ENCODE measurements around the gene LRRC26. TPM values are rescaled to one million over a fixed set of nuclear protein-coding genes. Genes with fewer than 3 reads are reported as not detected.

LRRC26 gene
- polyA plus RNA-seq, 10 donors = not detected

DNA sequence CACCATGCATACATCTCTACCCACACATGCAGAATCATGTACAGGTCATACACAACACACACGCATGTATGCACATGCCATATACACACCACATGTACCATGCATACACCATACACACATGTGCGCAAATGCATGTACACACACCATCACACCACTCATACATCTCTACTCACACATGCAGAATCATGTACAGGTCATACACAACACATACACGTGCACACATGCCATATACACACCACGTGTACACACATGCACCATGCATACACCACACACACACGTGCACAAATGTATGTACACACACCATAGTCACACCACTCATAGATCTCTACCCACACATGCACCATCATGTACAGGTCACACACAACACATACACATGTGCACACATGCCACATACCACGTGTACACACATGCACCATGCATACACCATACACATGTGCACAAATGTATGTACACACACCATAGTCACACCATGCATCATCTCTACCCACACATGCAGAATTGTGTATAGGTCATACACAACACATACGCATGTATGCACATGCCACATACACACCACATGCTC, 16.9 kb downstream of the LRRC26 start:
- DNase-seq = no peak

DNA sequence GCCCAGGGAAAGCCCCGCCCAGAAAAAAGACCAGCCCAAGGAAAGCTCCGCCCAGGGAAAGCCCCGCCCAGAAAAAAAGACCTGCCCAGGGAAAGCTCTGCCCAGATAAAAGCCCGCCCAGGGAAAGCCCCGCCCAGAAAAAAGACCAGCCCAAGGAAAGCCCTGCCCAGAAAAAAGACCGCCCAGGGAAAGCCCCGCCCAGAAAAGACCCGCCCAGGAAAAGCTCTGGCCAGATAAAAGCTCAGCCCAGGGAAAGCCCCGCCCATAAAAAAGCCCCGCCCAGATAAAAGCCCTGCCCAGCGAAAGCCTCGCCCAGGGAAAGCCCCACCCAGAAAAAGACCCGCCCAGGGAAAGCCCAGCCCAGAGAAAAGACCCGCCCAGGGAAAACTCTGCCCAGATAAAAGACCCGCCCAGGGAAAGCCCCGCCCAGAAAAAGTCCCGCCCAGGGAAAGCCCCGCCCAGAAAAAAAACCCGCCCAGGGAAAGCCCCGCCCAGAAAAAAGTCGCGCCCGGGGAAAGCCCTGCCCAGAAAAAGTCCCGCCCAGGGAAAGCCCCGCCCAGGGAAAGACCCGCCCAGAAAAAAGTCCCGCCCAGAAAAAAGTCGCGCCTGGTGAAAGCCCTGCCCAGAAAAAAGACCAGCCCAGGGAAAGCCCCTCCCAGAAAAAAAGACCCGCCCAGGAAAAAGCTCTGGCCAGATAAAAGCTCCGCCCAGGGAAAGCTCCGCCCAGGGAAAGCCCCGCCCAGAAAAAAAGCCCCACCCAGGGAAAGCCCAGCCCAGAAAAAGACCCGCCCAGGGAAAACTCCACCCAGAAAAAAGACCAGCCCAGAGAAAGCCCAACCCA, 19.0 kb downstream of the LRRC26 start:
- no peak for DNase-seq

DNA sequence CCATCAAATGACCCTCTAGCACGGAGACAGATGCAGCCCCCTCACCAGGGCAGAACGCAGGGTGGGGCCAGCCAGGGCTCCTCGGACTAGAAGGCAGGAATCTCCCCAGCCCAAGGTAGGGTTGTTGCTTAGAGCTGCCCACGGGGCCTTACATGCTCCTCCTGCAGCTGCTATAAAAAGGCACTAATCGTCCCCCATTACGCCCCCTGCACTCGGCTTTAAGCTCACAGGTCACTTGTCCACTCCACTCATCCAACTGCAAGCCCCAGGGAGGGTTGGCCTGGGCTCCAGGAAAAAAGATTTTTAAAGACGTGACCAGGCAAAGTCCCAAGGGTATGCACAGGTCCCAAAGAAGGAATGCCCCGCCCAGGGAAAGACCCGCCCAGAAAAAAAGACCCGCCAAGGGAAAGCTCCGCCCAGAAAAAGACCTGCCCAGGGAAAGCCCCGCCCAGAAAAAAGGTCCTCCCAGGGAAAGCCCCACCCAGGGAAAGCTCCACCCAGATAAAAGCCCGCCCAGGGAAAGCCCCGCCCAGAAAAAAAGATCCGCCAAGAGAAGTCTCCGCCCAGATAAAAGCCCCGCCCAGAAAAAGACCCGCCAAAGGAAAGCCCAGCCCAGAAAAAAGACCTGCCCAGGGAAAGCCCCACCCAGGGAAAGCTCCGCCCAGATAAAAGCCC, 19.8 kb downstream of the LRRC26 start:
- no peak for DNase-seq

DNA sequence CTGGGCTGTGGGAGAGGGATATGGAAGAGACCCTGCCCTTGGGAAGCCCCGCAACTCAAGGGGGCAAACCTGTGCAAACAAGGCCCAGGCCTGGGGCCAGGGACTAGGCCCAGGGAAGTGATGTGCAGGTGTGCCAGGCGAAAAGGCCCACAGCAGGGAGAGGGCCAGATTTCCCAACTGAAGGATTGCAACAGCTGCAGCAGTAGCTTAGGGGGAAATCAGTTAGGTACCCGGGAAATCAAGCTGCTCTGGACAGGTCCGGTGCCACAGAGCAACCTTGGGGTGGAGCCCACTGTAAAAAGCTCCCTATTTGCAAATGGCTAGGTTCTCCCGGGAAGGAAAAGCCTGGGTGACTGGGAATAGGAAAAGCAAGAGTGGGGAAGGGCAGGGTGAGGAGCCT, 20.5 kb downstream of the LRRC26 start:
- no peak for DNase-seq

DNA sequence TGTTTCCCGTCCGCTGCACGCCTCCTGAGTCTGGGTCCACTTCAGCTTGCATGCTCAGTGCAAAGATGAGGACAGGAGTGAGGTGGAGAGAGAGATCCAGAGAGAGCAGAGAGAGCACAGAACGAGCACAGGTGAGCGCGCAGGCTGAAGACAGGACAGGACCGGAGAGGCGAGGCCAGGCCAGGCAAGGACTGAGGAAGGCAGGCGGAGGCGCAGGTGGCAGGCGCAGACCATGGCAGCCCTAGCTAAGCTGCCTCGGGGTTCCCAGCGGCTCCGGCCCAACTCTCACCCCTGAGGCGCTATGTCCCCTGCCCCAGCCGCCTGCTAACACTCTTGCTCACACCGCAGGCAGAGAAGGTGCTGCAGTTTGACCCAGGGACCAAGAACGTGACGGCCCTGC, 21.2 kb downstream of the LRRC26 start:
- no peak for DNase-seq

DNA sequence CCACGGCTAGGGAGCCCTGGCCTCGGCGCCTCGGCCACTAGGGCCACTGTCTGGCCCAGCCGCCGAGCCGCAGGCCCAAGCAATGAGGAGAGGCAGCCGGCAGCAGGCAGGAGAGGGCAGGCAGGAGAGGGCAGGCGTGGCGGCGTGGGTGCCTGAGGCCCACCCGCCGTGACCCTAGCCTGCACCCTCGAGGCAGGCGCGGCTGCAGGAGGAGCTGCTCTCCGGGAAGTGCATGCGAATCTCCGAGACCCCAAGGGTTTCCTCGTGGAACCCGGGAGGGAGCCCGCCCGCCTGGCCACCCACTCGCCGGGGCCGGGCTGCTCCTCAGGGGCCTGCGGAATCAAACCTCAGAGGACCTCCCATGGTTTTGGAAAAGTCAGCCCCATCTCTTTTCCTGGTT, 21.6 kb downstream of the LRRC26 start:
- no peak for DNase-seq

DNA sequence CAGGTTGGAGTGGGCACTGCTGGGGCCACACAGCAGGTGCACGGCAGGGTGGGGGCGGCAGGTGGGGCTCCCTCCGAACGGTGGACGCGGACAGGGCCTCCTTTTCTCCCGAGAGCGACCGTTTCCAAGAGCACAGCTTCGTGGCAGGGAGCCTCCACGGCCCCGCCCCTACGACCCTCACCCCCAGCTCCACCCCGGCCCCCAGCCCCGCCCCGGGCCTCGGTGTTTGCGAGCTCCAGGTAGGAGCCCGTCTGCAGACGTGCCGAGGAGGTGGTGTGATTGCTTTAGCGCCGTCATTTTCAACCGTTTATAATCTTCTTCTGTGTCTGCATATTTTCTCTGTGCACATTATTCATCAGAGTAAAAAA, 22.1 kb downstream of the LRRC26 start:
- no peak for DNase-seq

DNA sequence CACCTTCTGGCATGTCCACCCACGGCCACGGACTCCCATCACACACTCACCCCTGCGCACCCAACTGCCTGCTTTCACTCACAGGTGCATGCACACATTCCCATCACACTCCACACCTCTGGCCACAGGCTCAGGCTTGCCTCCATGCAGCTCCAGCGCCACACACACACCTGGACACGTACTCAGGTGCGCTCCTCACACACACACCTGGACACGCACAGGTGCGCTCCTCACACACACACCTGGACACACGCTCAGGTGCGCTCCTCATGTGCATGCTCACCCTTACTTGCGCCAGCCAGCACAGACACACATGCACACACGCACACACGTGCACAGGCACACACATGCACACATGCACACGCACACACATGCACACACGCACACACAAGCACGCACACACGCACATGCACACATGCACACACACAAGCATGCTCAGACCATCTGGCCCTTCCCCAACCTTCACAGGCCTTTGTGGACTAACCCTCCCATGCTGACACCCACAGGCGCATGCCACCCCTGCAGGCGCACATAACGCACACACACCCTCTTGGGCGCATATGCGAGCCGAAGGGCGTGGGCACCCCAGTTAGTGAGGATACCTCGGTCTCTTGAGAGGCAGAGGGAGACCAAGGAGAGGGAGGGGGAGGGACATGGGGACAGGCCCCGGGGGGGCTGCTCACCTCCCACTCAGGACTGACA, 22.6 kb downstream of the LRRC26 start:
- DNase-seq = no peak

DNA sequence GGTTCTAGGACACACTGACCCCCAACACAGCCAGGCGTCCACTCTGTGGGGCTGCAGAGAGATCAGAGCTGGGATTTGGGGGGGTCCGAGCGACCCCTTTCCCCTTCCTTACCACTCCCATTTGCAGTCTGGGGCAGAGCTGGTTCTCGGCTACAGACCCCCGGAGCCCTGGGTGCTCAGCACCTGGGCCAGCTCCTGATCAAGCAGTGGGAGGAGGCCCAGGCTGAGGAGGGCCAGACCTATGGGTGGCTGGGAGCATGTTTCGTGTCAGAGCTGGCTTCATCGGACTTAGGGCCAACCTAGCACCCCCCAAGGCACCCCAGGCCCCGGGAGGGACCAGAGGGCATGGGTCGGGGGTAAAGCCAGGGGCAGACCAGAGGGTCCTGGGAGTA, 23.3 kb downstream of the LRRC26 start:
- no peak for DNase-seq

DNA sequence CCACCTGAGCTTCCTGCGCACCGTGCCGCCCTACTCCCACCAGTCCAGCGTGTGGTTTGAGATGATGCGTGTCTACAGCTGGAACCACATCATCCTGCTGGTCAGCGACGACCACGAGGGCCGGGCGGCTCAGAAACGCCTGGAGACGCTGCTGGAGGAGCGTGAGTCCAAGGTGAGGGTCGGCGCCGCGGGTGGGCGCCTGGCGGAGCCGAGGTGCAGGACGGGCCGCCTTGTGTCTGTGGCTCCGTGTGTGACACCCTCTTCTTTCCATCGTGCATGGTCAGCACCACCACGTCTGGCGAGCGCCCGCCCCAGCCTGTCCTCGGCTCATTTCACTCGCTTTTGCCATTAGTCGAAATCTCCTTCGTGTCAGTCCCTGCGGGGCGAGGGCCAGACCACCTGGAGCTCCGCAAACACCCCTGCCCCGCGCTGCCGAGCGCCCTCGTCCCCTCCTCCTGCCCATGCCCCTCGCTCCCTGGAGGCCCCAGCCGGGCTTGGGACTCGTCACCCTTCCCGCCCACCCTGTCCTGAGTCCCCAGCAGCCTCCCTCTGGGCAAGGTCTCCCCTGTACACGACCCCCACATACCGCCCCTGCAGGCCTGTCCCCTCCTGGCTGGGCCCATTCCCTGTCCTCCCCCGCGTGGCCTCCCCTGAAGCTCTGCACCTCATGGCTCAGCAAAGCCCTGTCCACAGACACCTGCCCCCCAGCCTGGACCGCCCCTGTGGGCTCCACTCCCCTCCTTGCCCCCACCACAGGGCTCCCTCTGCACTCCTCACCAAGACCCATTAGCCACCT, 23.9 kb downstream of the LRRC26 start:
- no peak for DNase-seq

DNA sequence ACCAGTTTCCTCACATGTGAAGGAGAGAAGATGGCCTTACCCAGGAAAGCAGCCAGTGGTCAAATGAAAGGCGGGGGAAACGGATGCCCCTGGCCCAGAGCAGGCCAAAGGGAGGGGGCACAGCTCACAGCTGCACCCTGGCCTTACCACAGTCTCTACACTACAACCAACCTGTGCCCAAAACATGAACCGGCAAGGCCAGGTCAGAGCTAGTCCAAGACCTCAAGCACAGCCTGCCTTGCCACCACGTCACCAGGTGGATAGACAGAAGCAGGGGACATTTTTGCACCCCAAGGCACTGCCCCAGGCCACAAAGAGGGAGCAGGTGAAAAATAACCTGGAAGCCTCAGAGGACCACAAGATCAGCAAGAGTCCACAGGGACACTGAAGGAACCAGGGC, 26.4 kb downstream of the LRRC26 start:
- DNase-seq = no peak

DNA sequence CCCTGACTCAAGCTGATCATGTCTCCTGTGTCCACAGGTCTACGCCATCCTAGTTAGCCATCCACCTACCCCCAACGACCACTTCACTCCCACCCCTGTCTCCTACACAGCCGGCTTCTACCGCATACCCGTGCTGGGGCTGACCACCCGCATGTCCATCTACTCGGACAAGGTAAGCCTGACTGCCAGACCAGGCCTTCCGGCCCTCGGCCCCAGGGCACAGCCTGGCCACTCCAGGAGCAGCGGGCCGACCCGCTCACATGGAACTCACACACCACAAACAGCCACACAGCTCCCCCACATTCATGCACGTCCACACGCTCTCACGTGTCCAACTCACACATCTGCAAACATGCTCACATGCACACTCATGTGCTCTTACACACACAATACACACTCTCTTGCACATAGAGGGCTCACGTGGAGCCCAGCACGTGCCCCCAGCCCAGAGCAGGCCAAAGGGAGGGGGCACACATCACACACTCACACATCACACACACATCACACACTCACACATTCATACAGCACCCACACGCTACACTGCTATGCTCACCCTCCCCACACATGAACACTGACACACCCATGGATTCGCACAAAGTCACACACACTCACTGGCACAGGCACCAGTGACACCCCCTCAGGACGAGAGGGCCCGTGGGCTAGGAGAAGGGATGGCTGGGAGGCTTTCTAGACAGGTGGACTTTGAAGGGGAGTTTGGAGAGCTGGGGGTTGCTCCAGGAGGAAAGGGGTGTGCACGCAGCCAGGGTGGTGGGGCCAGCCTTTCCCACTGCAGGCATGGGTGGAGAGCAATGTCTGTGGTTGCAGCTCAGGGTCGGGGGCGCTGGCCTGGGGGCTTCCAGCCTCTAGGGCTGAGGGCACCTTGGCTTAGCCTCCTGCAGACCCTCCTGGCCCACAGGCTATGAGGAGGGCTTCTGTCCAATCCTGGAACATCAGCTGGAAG, 27.6 kb downstream of the LRRC26 start:
- DNase-seq = no peak

DNA sequence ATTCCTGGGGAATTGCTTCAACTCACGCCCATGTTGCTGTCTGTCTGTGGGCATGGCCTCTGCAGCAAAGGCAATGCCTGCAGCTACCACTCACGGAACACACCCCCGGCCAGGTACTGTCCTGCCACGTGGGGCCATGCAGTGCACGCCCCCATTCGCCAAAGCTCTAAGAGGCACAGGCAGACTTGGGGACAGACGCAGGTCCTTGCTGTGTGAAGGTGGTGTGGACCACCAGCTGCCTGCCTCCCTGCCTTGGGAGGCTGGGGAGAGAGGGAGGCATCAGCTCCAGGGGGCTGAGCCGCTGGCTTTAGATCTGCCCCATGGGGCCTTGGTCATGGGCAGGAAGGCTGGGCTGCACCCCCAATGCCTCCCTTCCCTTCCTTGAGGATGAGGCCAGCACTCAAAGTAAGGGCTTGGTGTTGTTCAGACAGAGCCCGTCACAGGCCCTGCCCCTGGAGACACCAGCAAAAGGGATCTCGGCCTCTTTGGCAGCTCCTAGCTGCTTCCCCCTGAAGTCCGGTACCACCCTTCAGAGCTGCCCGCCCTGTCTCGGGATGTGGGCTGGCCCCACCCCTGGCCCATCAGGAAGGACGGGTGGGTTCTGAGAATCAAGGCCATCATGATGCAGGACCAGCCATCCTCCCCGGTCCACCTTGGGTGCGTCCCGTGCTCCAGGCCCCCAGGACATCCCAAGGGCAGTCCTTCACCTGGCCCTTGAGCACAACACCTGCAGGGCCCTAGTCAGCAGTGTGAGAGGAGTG, 28.6 kb downstream of the LRRC26 start:
- no peak for DNase-seq

DNA sequence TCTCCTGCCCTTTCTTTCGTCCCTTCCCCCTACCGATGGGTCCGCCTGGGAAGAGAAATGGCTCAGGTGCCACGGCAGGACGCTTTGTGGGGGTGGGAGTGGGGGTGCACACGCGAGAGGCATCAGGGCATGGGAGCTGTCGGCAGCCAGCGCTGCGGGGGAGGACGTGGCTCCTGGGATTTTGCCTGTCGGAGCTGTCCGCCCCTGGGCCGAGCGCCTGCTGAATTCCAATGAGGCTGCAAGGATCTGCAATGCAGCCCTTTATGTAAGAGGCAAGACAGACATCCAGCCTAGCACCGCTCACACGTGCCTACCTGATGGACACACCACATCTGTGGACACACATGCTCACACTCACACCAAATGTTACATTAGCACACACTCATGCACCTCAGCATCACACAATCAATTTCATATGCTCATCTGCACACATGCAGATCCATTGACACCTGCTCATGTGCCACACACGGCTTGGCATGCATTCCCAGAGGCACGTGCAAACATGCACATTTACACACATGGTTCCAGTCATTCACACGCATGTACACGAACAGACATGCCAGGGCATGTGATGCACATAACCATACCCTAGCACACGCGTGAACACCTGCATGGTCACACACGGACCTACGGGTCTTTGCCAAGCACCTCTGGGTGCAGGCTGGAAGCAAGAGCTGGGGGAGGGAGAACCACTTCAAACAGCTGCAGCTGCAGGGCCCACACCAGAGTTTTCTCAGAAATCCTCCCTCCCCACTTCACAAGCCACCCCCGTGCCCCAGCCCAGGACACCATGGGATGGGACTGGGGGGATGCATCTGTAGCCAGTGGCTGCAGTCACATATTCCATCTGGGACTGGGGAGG, 29.5 kb downstream of the LRRC26 start:
- no peak for DNase-seq

DNA sequence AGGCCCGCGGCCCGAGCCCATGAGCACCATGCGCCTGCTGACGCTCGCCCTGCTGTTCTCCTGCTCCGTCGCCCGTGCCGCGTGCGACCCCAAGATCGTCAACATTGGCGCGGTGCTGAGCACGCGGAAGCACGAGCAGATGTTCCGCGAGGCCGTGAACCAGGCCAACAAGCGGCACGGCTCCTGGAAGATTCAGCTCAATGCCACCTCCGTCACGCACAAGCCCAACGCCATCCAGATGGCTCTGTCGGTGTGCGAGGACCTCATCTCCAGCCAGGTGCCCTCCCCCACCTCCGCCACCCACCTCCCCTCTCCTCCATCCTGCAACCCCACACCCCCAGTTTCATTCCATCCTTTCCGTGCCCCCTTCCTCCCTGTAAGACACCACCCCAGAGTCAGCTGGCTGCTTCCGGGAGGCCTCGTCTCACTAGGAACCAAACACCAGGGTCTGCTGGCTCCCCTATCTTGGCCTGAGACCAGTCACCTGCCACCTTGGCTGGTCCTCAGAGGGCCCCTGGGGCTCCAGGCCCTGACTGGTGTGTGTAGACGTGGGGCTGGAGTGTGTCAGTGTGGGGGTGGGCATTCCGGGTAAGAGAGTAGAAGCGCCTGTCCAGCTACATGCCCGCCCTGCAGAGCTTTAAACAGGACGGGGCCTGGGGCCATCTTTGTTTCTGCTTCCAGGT, 30.2 kb downstream of the LRRC26 start:
- no peak for DNase-seq

DNA sequence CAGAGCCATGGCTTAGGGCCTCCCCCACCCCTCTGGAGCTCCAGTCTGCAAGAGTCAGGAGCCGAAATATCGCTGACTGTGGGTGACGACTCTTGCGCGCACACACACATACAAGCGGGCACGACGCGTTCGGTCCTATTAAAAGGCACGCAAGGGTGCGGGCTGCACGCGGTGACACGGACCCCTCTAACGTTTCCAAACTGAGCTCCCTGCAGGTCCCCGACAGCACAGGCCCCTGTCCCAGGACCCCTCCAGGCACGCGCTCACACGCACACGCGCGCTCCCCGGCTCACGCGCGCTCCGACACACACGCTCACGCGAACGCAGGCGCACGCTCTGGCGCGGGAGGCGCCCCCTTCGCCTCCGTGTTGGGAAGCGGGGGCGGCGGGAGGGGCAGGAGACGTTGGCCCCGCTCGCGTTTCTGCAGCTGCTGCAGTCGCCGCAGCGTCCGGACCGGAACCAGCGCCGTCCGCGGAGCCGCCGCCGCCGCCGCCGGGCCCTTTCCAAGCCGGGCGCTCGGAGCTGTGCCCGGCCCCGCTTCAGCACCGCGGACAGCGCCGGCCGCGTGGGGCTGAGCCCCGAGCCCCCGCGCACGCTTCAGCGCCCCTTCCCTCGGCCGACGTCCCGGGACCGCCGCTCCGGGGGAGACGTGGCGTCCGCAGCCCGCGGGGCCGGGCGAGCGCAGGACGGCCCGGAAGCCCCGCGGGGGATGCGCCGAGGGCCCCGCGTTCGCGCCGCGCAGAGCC, 31.0 kb downstream of the LRRC26 start, which contains the start of gene GRIN1:
Gene GRIN1 (plus strand): TSS at position 433 of the 746 bp plus-strand sequence. CDS start 333 bp downstream, outside the sequence.
- DNase-seq = peak in 2 of 3 donors; percentile 62 to 71

DNA sequence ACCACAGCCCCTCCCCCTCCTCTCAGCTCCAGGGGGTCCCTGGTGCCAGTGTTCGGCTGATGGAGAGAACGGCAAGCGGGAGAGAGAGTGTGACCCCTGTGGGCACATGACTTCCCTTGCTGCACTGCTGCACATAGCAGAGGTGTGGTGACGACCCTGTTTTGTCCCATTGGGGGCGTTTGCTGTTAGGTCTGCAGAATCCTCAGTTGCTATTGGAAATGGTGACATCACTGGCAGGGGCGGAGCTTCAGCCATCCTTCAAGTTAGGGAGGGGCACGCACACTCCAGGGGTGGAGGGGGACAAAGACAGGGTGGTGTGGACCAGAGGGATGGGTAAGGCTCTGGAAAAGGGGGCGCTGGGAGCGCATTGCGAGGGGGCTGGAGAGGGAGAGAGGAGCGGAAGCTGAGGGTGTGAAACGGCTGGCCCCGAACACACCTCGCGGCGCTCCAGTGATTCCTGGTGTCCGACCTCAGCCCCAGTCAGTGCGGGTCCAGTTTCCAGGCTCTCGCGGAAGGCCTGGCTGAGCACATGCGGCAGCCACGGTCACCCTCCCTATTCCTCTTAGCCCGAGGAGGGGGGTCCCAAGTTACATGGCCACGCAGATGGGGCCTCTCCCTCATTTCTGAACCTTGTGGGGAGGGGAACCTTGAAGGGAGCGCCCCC, 31.7 kb downstream of the LRRC26 start:
- no peak for DNase-seq
